HG03108 (cell line): ENCODE measurements around the gene CAGE1.
"Not testable (repeated sequence)": the region's sequence is repeated elsewhere in the genome, so short reads cannot be mapped to it uniquely, and the experiment has no call there.

Experiments
- ATAC-seq: cut with Tn5 transposase; IDR thresholded peaks from one replicate; pipeline ENCODE4 v1.9.1; 2021; ENCODE audit warnings: moderate library complexity; ENCODE audit not compliant: unreplicated experiment

Gene CAGE1

DNA sequence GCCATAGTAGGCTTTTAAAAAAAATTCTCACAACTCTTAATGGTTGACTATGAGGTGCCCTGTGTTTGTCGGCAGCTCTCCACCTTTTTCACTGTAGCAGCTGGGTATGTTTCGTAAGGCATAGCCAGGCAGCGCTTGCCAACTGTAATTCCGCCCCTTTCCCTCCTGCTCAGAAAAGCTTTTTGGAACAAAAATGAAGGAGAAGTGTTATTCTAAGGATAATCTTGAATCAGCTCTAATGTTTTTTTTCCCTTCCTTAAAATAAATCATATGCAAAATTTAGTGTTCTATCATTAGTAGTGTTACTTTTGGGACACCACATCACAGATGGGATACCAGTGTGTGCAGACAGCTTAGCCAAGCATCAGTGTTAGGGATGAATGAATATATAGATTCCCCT, 21.3 kb upstream of the CAGE1 start:
- no peak for ATAC-seq

DNA sequence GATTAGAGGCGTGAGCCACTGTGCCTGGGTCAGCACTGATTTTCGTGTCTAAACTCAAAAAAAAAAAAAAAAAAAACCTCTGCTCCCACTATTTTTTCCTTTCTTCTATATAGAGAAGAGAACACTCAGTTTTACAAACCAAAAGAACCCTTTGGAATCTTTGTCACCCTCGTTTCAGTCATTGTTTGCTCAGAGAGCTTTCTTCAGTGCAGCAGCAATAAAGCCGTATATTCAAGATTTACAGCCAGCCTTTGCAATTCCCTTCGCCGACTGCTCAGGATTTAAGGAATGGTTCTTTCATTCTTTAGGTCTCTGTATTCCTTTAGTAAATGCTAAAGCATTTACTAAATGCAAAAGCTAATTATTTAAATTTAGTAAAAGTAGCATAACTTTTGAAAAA, 20.2 kb upstream of the CAGE1 start:
- ATAC-seq, result no peak

DNA sequence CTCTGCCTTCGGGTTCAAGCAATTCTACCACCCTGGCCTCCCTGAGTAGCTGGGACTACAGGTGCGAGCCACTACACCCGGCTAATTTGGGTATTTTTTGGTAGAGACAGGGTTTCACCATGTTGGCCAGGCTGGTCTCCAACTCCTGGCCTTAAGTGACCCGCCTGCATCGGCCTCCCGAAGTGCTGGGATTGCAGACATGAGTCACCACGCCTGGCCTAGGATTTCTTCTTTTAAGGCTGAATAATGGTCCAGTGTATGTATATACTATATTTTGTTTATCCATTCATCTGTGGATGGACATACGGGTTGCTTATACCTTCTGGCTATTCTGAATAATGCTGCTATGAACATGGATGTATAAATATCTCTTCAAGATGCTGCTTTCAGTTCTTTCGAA, 17.2 kb upstream of the CAGE1 start:
- ATAC-seq, result no peak

- ATAC-seq, result no peak
These were observed 15.0 kb upstream of the CAGE1 start for GRCh38 chr6:7404546-7404945.

- ATAC-seq, result no peak
These were observed 13.2 kb upstream of the CAGE1 start for GRCh38 chr6:7402716-7403115.

DNA sequence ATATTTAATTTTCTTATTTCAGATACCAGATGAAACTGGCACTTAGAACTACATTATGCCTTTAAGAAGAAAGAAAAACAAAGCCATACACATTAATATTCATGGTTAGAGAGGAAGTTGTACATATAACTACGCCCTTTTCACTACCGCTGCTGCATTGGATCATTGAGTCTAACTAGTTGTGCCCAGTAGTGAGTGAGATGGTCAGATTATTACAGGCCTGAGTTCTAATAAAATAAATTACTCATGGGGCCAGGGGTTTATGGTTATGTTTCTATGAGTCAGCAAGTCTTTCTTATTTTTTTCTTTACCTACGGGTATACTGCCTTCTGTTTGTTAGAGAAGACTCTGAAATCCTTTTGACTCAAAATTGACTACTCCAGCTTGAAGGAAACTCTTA, 11.5 kb upstream of the CAGE1 start:
- no peak for ATAC-seq

- ATAC-seq, result no peak
These were observed 2.9 kb upstream of the CAGE1 start for GRCh38 chr6:7392402-7392801.

DNA sequence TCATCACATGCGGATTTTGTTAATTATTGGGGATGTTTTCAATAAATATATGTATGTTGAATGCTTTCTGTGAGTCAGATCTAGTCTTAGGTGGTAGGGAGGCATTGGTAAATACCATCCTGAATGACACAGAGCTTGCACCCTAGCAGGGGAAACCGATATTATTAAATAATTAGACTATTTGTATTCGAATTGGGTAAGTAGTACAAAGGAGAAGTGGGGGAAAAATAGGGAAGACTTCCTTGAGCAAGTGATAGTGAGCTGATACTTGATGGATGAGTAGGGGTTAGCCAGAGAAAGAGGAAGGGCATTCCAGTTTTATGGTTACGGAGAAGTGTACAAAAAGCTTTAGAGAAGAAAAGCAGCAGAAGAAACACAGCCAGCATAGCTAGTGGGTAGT, 1.6 kb upstream of the CAGE1 start:
- no peak for ATAC-seq

GRCh38 chr6:7390226-7390878, 810 bp upstream of the CAGE1 start:
- ATAC-seq, result peak; percentile 4

DNA sequence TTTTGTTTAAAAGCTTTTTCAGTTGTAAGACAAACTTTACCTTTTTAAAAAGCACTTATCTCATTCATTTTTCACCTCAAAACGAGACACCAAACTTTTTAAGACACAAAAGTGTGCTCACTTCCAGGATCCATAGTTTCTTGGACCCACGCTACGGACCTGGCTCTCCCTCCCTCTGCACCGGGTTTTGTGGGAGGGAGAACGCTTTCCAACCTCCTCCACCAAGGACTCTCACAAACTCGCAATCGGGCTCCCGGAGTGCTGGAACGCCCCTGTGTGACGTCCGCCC, 436 bp downstream of the CAGE1 start:
- ATAC-seq, result no peak

DNA sequence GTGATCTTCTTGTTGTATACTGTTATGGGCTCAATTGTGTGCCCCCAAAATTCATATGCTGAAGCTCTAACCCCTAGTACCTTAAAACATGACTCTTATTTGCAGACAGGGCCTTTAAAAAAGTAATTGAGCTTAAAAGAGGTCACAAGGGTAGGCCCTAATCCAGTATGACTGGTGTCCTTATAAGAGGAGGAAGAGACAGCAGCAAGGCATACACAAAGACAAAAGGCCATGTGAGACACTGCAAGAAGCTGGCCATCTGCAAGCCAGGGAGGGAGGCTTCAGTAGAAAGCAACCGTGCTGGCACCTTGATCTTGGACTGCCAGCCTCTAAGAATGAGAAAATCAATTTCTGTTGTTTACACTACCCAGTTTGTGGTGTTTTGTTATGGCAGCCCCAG, 8.4 kb downstream of the CAGE1 start:
- no peak for ATAC-seq

DNA sequence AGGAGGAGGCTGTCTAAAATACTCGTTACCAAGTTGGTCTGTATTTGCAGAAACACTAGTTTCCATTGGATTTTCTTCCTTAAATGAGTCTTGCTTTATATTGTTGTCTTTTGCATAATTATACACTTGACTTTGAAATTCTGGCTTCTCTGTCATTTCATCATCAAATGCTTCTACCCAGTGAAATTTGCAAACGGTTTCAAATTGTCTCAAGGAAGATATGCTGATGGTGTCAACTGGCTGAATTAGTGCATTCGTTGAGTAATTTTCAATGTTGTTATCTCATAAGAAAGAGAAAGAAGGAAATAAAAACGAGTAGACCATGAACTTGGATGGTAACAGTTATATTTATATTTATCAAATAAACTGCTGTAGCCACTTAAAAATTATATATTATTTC, 10.8 kb downstream of the CAGE1 start:
- ATAC-seq, result no peak

DNA sequence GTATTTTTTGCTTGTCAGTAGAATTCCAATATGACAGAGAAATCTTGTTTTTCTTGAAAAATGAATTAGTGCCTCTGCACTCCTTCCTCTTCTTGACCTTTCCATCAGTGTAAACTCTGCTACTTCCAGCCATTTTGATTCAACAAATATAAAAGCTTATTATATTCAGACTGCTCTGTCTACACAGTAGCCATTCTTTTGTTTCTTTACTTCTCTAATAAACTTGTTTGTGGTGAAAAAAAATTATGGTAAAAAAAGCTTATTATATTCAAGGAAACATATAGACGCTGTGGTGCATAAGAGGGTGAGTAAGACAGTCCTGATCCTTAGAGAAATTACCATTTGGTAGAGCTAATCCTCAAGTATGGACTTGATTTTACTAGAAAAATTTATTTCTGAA, 11.6 kb downstream of the CAGE1 start:
- no peak for ATAC-seq

DNA sequence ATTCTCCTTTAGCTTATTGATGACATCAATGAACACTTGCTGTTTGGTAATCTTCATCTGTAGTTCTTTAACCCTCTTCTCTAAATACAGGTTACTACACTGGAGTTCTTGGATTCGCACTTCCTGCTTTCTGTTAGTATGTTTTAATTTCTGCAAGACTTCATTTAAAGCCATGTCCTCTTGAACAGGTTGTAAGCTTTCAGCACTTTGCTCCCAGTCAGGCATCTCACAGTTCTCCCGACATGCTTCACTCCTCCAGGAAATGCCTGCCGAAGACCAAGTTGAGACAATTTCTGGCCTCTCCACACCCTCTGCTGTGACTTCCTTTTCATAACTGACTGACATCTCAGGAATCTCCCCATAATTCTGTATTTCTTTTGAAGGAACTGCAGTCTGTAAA, 15.8 kb downstream of the CAGE1 start:
- ATAC-seq, result no peak

DNA sequence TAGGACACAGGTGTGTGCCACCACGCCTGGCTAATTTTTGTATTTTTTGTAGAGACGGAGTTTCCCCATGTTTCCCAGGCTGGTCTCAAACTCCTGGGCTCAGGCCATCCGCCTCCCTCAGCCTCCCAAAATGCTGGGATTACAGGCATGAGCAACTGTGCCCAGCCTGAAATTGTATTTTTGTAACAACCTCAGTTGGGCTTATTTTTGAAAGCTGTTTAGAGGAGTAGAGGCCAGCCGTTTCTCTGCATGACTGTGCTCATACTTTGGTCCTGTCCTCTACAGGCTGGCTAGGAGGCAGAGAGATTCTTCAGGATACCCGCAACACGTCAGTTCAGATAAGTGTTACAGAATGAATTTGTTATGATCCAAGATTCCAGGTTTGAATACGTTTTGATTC, 22.1 kb downstream of the CAGE1 start:
- no peak for ATAC-seq

DNA sequence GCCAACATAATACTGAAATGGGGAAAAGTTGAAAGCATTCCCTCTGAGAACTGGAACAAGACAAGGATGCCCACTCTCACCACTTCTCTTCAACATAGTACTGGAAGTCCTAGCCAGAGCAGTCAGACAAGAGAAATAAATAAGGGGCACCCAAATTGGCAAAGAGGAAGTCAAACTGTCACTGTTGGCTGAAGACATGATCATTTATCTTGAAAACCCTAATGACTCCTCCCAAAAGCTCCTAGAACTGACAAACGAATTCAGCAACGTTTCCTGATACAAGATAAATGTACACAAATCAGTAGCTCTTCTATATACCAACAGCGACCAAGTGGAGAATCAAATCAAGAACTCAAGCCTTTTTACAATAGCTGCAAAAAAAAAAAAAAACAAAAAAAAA, 37.6 kb downstream of the CAGE1 start:
- not testable (repeated sequence) for ATAC-seq

DNA sequence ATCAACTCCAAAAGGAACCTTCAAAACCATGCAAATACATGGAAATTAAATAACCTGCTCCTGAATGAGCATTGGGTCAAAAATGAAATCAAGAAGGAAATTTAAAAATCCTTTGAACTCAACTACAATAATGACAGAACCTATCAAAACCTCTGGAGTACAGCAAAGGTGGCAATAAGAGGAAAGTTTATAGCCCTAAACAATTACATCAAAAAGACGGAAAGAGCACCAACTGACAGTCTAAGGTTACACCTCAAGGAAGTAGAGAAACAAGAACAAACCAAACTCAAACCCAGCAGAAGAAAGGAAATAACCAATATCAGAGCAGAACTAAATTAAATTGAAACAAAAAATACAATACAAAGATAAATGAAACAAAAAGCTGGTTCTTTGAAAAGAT, 39.0 kb downstream of the CAGE1 start:
- not testable (repeated sequence) for ATAC-seq

- ATAC-seq, result not testable (repeated sequence)
These were observed 42.0 kb downstream of the CAGE1 start for GRCh38 chr6:7347551-7347997.

DNA sequence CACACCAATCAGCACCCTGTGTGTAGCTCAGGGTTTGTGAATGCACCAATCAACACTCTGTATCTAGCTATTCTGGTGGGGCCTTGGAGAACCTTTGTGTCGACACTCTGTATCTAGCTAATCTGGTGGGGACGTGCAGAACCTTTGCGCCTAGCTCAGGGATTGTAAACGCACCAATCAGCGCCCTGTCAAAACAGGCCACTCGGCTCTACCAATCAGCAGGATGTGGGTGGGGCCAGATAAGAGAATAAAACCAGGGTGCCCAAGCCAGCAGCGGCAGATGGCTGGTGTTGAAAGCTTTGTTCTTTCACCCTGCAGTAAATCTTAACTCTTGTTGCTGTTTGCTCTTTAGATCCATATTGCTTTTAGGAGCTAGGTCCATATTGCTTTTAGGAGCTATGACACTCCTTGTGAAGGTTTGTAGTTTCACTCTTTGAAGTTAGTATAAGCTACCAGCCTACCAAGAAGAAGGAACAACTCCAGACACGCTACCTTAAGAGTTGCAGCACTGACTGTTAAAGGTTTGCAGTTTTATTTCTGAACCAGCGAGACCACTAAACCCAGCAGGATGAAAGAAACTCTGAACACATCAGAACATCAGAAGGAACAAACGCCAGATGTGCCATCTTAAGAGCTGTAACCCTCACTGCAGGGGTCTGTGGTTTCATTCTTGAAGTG, 44.6 kb downstream of the CAGE1 start:
- not testable (repeated sequence) for ATAC-seq

DNA sequence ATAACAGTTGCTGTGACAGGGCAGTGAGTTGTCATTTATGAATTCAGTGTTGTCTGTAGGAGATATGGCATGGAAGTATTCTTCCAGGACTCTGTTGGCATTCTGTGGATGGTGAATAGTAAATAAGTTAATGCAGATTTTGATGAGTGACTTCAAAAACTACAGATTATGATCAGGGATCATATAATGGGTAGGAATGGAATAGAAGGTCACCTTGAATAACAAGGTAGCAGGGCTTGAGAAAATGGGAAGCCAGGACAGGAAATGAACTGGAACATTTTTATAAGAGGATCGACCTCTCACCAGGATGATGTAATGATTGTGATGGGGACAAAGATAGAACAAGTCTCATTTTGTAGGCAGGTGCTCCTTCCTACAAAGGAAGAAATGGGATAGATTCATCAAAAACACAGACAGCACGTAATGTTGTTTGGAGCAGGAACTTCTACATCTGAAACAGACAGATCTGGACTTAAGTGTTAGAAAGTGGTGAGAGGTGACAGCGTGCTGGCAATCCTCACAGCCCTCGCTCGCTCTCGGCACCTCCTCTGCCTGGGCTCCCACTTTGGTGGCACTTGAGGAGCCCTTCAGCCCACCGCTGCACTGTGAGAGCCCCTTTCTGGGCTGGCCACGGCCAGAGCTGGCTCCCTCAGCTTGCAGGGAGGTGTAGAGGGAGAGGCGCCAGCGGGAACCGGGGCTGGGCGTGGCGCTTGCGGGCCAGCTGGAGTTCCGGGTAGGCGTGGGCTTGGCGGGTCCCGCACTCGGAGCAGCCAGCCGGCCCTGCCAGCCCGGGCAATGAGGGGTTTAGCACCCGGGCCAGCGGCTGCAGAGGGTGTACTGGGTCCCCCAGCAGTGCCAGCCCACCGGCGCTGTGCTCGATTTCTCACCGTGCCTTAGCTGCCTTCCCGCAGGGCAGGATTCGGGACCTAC, 45.7 kb downstream of the CAGE1 start:
- no peak for ATAC-seq

GRCh38 chr6:7341989-7342742, 47.4 kb downstream of the CAGE1 start:
- no peak for ATAC-seq
